IMR-90 (cell line): Measurements from ENCODE around the gene TOR1AIP2. TPM values are rescaled to one million over a fixed set of nuclear protein-coding genes. Genes with fewer than 3 reads are reported as not detected.

Experiments
- ATAC-seq: fragments of 200-7000 bp; cut with Tn5 transposase; 2 replicates; pipeline ENCODE4 v1.9.1; 2020; ENCODE audit warnings: low read depth, mild to moderate bottlenecking, moderate library complexity
- BruUV-seq: library from RNA; stranded (reverse); fragments of 400-500 nt; replicated peaks from 2 replicates; lab custom pipeline; 2021; lab: Mats Ljungman, UMichigan
- CTCF ChIA-PET: fragments of 300-600 bp; formaldehyde crosslinking; extraction: SDS; loops from one replicate; lab custom pipeline; 2021; ENCODE audit warnings: antibody characterized with exemption; lab: Yijun Ruan, JAX
- POLR2A ChIA-PET: fragments of 300-600 bp; sonication (Branson Sonifier 250); formaldehyde crosslinking; loops from one replicate; lab custom pipeline; 2022; ENCODE audit warnings: antibody characterized with exemption; ENCODE audit not compliant: unreplicated experiment; lab: Charles Lee
- DNase-seq: peaks from one replicate; pipeline ENCODE4 v3.0.0; 2013
- H2AFZ ChIP-seq: replicated peaks from 2 replicates; pipeline ENCODE3; 2013; ENCODE audit warnings: low read length, mild to moderate bottlenecking; ENCODE audit not compliant: poor library complexity
- H2AK5ac ChIP-seq: 2 replicates; pipeline ENCODE4 v1.6.1; 2013; ENCODE audit warnings: low read depth, low read length, inconsistent platforms
- H2AK9ac ChIP-seq: replicated peaks from 2 replicates; pipeline ENCODE3; 2013; ENCODE audit warnings: mild to moderate bottlenecking, low read depth, low read length, moderate library complexity; ENCODE audit not compliant: poor library complexity
- H2BK120ac ChIP-seq: 2 replicates; pipeline ENCODE4 v1.6.1; 2013; ENCODE audit warnings: low read depth, low read length, inconsistent platforms
- H2BK15ac ChIP-seq: 3 replicates; pipeline ENCODE4 v1.6.1; 2013; ENCODE audit warnings: low read depth, low read length, inconsistent platforms
- H2BK20ac ChIP-seq: 2 replicates; pipeline ENCODE4 v1.6.1; 2013; ENCODE audit warnings: low read depth, mild to moderate bottlenecking, inconsistent platforms, low read length, moderate library complexity
- H2BK5ac ChIP-seq: 2 replicates; pipeline ENCODE4 v1.6.1; 2013; ENCODE audit warnings: mild to moderate bottlenecking, low read depth, low read length, inconsistent platforms; ENCODE audit not compliant: poor library complexity, severe bottlenecking
- H3K14ac ChIP-seq: replicated peaks from 2 replicates; pipeline ENCODE4 v1.6.1; 2013; ENCODE audit warnings: low read depth, low read length, inconsistent platforms
- H3K18ac ChIP-seq: 2 replicates; pipeline ENCODE4 v1.6.1; 2013; ENCODE audit warnings: low read depth, low read length, control low read depth
- H3K23ac ChIP-seq: 2 replicates; pipeline ENCODE4 v1.6.1; 2013; ENCODE audit warnings: low read depth, low read length, inconsistent platforms
- H3K27ac ChIP-seq: 2 replicates; pipeline ENCODE4 v1.5.1; 2013; ENCODE audit warnings: mild to moderate bottlenecking, control low read depth, low read length; ENCODE audit not compliant: insufficient read depth
- H3K27me3 ChIP-seq: 2 replicates; pipeline ENCODE4 v1.6.1; 2013; ENCODE audit warnings: low read length; ENCODE audit not compliant: control insufficient read depth, insufficient read depth
- H3K36me3 ChIP-seq: 2 replicates; pipeline ENCODE4 v1.6.1; 2013; ENCODE audit warnings: low read length, mixed read lengths; ENCODE audit not compliant: control insufficient read depth, insufficient read depth
- H3K4ac ChIP-seq: 2 replicates; pipeline ENCODE4 v1.6.1; 2013; ENCODE audit warnings: low read depth, low read length, inconsistent platforms
- H3K4me1 ChIP-seq: 2 replicates; pipeline ENCODE4 v1.6.1; 2013; ENCODE audit warnings: low read length, mixed read lengths; ENCODE audit not compliant: control insufficient read depth, insufficient read depth
- H3K4me2 ChIP-seq: 2 replicates; pipeline ENCODE4 v1.6.1; 2013; ENCODE audit warnings: low read depth, mild to moderate bottlenecking, control low read depth, low read length, moderate library complexity
- H3K4me3 ChIP-seq: 2 replicates; pipeline ENCODE4 v1.5.1; 2013; ENCODE audit warnings: low read depth, mild to moderate bottlenecking, control low read depth, low read length, moderate library complexity; ENCODE audit not compliant: insufficient read depth
- H3K56ac ChIP-seq: 2 replicates; pipeline ENCODE4 v1.6.1; 2013; ENCODE audit warnings: low read length, inconsistent platforms; ENCODE audit not compliant: insufficient read depth; ENCODE audit errors: extremely low read depth
- H3K79me1 ChIP-seq, 2 experiments: 2 replicates each; pipeline ENCODE4 v1.6.1; 2013; ENCODE audit warnings: low read length in 2 of 2, inconsistent platforms in 1 of 2, low read depth in 1 of 2
- H3K9ac ChIP-seq: 2 replicates; pipeline ENCODE4 v1.6.1; 2013; ENCODE audit warnings: low read depth, low read length, control low read depth
- H3K9me1 ChIP-seq: 2 replicates; pipeline ENCODE4 v1.6.1; 2013; ENCODE audit warnings: low read length, inconsistent platforms; ENCODE audit not compliant: insufficient read depth
- H3K9me3 ChIP-seq: 2 replicates; pipeline ENCODE4 v1.6.1; 2013; ENCODE audit warnings: low read length; ENCODE audit not compliant: control insufficient read depth, insufficient read depth
- H4K20me1 ChIP-seq: 2 replicates; pipeline ENCODE4 v1.6.1; 2013; ENCODE audit warnings: low read length, inconsistent platforms; ENCODE audit not compliant: insufficient read depth
- H4K5ac ChIP-seq: 2 replicates; pipeline ENCODE4 v1.6.1; 2013; ENCODE audit warnings: mild to moderate bottlenecking, low read depth, low read length, control low read depth
- H4K8ac ChIP-seq, 2 experiments: 2 replicates each; pipeline ENCODE4 v1.6.1; 2013; ENCODE audit warnings: low read depth in 2 of 2, low read length in 2 of 2, control low read depth in 1 of 2, inconsistent platforms in 1 of 2
- H4K91ac ChIP-seq: 2 replicates; pipeline ENCODE4 v1.6.1; 2013; ENCODE audit warnings: low read depth, low read length, inconsistent platforms; ENCODE audit not compliant: insufficient read depth
- CEBPB ChIP-seq: IDR thresholded peaks from 2 replicates; pipeline ENCODE4 v1.6.1; 2012; ENCODE audit warnings: low read depth, low read length, improper control_type of control experiment
- FOS ChIP-seq: fragments of 150-350 bp; IDR thresholded peaks from 2 replicates; pipeline ENCODE4 v1.6.1; 2016; ENCODE audit warnings: low read depth, low read length
- MAFK ChIP-seq: IDR thresholded peaks from 2 replicates; pipeline ENCODE4 v1.6.1; 2012; ENCODE audit warnings: low read depth, low read length, improper control_type of control experiment
- MXI1 ChIP-seq: IDR thresholded peaks from 2 replicates; pipeline ENCODE4 v1.6.1; 2012; ENCODE audit warnings: low read depth, mild to moderate bottlenecking, low read length, moderate library complexity, borderline replicate concordance
- NFE2L2 ChIP-seq: fragments of 150-350 bp; IDR thresholded peaks from 2 replicates; pipeline ENCODE4 v1.6.1; 2016; ENCODE audit warnings: low read depth, mild to moderate bottlenecking, low read length
- POLR2A ChIP-seq: IDR thresholded peaks from 2 replicates; pipeline ENCODE4 v1.6.1; 2012; ENCODE audit warnings: mild to moderate bottlenecking, low read depth, low read length
- RCOR1 ChIP-seq: IDR thresholded peaks from 2 replicates; pipeline ENCODE4 v1.6.1; 2012; ENCODE audit warnings: mild to moderate bottlenecking, low read length, improper control_type of control experiment; ENCODE audit not compliant: insufficient replicate concordance
- RFX5 ChIP-seq: IDR thresholded peaks from 2 replicates; pipeline ENCODE4 v1.8.0; 2012; ENCODE audit warnings: low read depth, mild to moderate bottlenecking, low read length, moderate library complexity
- WGBS, 2 experiments: methylation state at CpG; one replicate each; pipeline versions ENCODE4 v1.1.5 to v1.1.7; 2013; ENCODE audit warnings: missing lambda C conversion rate in 2 of 2; ENCODE audit not compliant: insufficient read length in 1 of 2; ENCODE audit errors: extremely low coverage in 2 of 2; 5-methylcytosine and 5-hydroxymethylcytosine counted together
- dilution Hi-C: fragments of 300-500 bp; cut with HindIII; formaldehyde crosslinking; loops from one replicate; pipeline ENCODE4 v1.14.3; 2018; ENCODE audit warnings: low sequenced_read_pairs; ENCODE audit not compliant: unreplicated experiment
- in situ Hi-C: fragments of 300-500 bp; cut with MboI; formaldehyde crosslinking; loops from 3 replicates; pipeline ENCODE4 v1.14.3; 2019; ENCODE audit warnings: low sequenced_read_pairs, inconsistent platforms, mixed read lengths
- intact Hi-C: fragments of 100-400 bp; cut with micrococcal nuclease; formaldehyde crosslinking; loops from 2 replicates; pipeline ENCODE4 v1.10.0; 2022
- polyA plus RNA-seq, 3 experiments: library from polyadenylated mRNA; depleted of rRNA; stranded (reverse); fragments of >200 nt; gene quantifications; 2 replicates each; pipeline ENCODE4 v1.2.3, GENCODE V29; 2012; ENCODE audit warnings: low replicate concordance in 1 of 3
- total RNA-seq: library from RNA; depleted of rRNA; stranded (reverse); fragments of >200 nt; gene quantifications from 2 replicates; pipeline ENCODE4 v1.2.3, GENCODE V29; 2012
- TF ChIP-seq, protein P1 (sequence below): conservative IDR thresholded peaks from 2 replicates; pipeline ENCODE4 v1.5.1; 2012; ENCODE audit warnings: mild to moderate bottlenecking, low read depth, low read length, improper control_type of control experiment

The TOR1AIP2 gene
- total and polyA plus RNA-seq, 2 of the 4 experiments (the other 2 are of a cell fraction), result 20.7 to 85.0 TPM

DNA sequence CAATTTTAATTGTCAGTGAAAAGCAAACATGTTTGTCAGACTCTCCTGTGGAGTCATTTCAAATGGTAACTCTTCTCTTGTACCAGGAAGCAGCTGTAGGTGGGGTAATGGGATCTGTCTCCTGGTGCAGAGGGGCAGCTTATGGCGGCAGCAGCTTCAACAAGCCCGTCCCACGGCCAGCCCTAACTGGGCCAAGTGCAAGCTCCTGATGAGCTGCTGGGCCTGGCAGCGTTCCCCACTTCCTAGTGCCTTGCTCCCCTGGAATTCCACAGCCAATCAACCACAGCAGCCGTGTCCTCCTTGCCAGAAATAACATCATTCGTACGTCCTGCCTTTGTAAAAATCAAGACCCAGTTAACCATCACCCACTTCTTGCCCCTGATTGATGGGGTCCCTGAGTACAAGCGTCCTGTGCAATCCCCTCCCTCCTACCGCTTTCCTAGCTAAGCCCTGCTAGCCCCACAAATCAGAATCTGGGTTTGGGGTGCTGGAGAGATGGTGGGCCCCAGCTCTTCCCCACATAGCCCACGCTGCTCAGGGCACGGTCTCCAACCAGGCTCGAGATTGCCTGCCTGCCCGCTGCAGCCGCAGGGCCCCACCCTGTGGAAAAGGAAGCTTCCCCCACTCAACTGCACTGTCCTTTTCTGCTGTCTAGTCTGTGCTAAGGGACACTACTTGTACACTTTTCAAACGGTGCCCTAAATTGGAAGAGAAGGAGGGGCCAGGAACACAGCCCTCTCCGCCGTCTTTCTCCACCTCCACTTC lies 61.2 kb downstream of the TOR1AIP2 start:
- Histone ChIP-seq H3K56ac (no peak overlapping the region), H3K9me1 (peaks cover 5% of the 10 kb centered on the region; the same call in 1 of the 2 replicates), H4K91ac (no peak overlapping the region), H3K23ac (no peak overlapping the region), H3K36me3 (no peaks in the 10 kb centered on the region), H3K4me1 (peaks cover 22% of the 10 kb centered on the region), H3K4me2 (no peak overlapping the region), H2AFZ (no peak overlapping the region), H2BK5ac (no peak overlapping the region), H3K4ac (no peak overlapping the region), H3K9me3 (no peaks in the 10 kb centered on the region), H3K27ac (no peak overlapping the region), H3K9ac (no peak overlapping the region), H4K20me1 (no peaks in the 10 kb centered on the region), H3K79me1 (no peaks in the 10 kb centered on the region), H2BK15ac (no peak overlapping the region), H4K8ac (no peak overlapping the region), H2BK20ac (no peak overlapping the region), H4K5ac (no peak overlapping the region), H3K4me3 (no peak overlapping the region), H3K18ac (no peak overlapping the region), H3K27me3 (peaks cover 22% of the 10 kb centered on the region), H3K14ac (no peak overlapping the region), H2AK9ac (no peak overlapping the region), H2AK5ac (no peak overlapping the region; the same call in 1 of the 2 replicates), H2BK120ac (no peak overlapping the region)
- dilution Hi-C loops (no loop called here), in situ Hi-C loops (loop anchor here (25.0 kb wide), 1 partner anchor 579 kb away; the partner anchor contains the start of gene ABL2), intact Hi-C loops (no loop called here)
- POLR2A ChIA-PET, result no interaction called here
- no peak for ATAC-seq
- 57% methylated on average over 4 of the region's 17 CpGs; no CpG with 5 or more reads in 1 of the 2 experiments for WGBS, 2 experiments
- CTCF ChIA-PET, result interaction anchor here (6.2 kb wide), 1 partner anchor 111 kb away, joined by 104 read pairs; no protein-coding TSS in a partner anchor
- DNase-seq, result peak; percentile 21
- TF ChIP-seq MXI1 (no peak), CEBPB (no peak), RFX5 (no peak), NFE2L2 (no peak), FOS (no peak), POLR2A (no peak), RCOR1 (no peak), MAFK (no peak)
- TF ChIP-seq, protein P1, sequence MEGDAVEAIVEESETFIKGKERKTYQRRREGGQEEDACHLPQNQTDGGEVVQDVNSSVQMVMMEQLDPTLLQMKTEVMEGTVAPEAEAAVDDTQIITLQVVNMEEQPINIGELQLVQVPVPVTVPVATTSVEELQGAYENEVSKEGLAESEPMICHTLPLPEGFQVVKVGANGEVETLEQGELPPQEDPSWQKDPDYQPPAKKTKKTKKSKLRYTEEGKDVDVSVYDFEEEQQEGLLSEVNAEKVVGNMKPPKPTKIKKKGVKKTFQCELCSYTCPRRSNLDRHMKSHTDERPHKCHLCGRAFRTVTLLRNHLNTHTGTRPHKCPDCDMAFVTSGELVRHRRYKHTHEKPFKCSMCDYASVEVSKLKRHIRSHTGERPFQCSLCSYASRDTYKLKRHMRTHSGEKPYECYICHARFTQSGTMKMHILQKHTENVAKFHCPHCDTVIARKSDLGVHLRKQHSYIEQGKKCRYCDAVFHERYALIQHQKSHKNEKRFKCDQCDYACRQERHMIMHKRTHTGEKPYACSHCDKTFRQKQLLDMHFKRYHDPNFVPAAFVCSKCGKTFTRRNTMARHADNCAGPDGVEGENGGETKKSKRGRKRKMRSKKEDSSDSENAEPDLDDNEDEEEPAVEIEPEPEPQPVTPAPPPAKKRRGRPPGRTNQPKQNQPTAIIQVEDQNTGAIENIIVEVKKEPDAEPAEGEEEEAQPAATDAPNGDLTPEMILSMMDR, result no peak
- no TSS peak for BruUV-seq
